HEK293 (cell line): ENCODE measurements around the gene SLC39A5.

Experiments used
- AEBP2 ChIP-seq: fragments of 450-650 bp; formaldehyde crosslinking; IDR thresholded peaks from 2 replicates; pipeline ENCODE4 v1.5.1; 2016; ENCODE audit warnings: missing biosample characterization, missing genetic modification characterization, borderline replicate concordance
- EGR2 ChIP-seq: fragments of 450-650 bp; formaldehyde crosslinking; IDR thresholded peaks from 2 replicates; pipeline ENCODE4 v1.5.1; 2016; ENCODE audit warnings: low read depth, missing biosample characterization, missing genetic modification characterization
- GFI1B ChIP-seq: fragments of 450-650 bp; formaldehyde crosslinking; IDR thresholded peaks from 2 replicates; pipeline ENCODE4 v1.5.1; 2016; ENCODE audit warnings: missing biosample characterization, missing genetic modification characterization
- MYNN ChIP-seq: fragments of 450-650 bp; formaldehyde crosslinking; IDR thresholded peaks from 2 replicates; pipeline ENCODE4 v1.5.1; 2016; ENCODE audit warnings: missing biosample characterization, missing genetic modification characterization, borderline replicate concordance
- SP3 ChIP-seq: fragments of 450-650 bp; formaldehyde crosslinking; IDR thresholded peaks from 2 replicates; pipeline ENCODE4 v1.5.1; 2016; ENCODE audit warnings: missing biosample characterization, missing genetic modification characterization
- ZBTB1 ChIP-seq: fragments of 450-650 bp; formaldehyde crosslinking; IDR thresholded peaks from 2 replicates; pipeline ENCODE4 v1.5.1; 2016; ENCODE audit warnings: missing biosample characterization, missing genetic modification characterization
- ZBTB21 ChIP-seq: fragments of 450-650 bp; formaldehyde crosslinking; IDR thresholded peaks from 2 replicates; pipeline ENCODE4 v1.5.1; 2017; ENCODE audit warnings: missing biosample characterization, missing genetic modification characterization
- ZFP3 ChIP-seq: fragments of 450-650 bp; formaldehyde crosslinking; IDR thresholded peaks from 2 replicates; pipeline ENCODE4 v1.5.1; 2016; ENCODE audit warnings: low read depth, missing biosample characterization, missing genetic modification characterization
- ZFP69B ChIP-seq: fragments of 450-650 bp; formaldehyde crosslinking; IDR thresholded peaks from 2 replicates; pipeline ENCODE4 v1.5.1; 2016; ENCODE audit warnings: missing biosample characterization, missing genetic modification characterization
- ZNF114 ChIP-seq: fragments of 450-650 bp; formaldehyde crosslinking; IDR thresholded peaks from 2 replicates; pipeline ENCODE4 v1.5.0; 2017; ENCODE audit warnings: missing biosample characterization, missing genetic modification characterization
- ZNF140 ChIP-seq: fragments of 450-650 bp; formaldehyde crosslinking; IDR thresholded peaks from 2 replicates; pipeline ENCODE4 v1.5.1; 2016; ENCODE audit warnings: missing biosample characterization, missing genetic modification characterization
- ZNF155 ChIP-seq: fragments of 450-650 bp; formaldehyde crosslinking; IDR thresholded peaks from 2 replicates; pipeline ENCODE4 v1.5.1; 2016; ENCODE audit warnings: missing biosample characterization, missing genetic modification characterization
- ZNF169 ChIP-seq: fragments of 450-650 bp; formaldehyde crosslinking; IDR thresholded peaks from 2 replicates; pipeline ENCODE4 v1.5.1; 2016; ENCODE audit warnings: missing biosample characterization, missing genetic modification characterization
- ZNF18 ChIP-seq: fragments of 450-650 bp; formaldehyde crosslinking; IDR thresholded peaks from 2 replicates; pipeline ENCODE4 v1.5.1; 2016; ENCODE audit warnings: missing biosample characterization, missing genetic modification characterization
- ZNF19 ChIP-seq: fragments of 450-650 bp; formaldehyde crosslinking; IDR thresholded peaks from 2 replicates; pipeline ENCODE4; 2016; ENCODE audit warnings: missing biosample characterization, missing genetic modification characterization, low read depth
- ZNF221 ChIP-seq: fragments of 450-650 bp; formaldehyde crosslinking; IDR thresholded peaks from 2 replicates; pipeline ENCODE4 v1.5.1; 2017; ENCODE audit warnings: missing biosample characterization, missing genetic modification characterization, borderline replicate concordance
- ZNF24 ChIP-seq: fragments of 450-650 bp; formaldehyde crosslinking; IDR thresholded peaks from 2 replicates; pipeline ENCODE4 v1.5.1; 2016; ENCODE audit warnings: missing biosample characterization, missing genetic modification characterization
- ZNF311 ChIP-seq: fragments of 450-650 bp; formaldehyde crosslinking; IDR thresholded peaks from 2 replicates; pipeline ENCODE4 v1.5.1; 2017; ENCODE audit warnings: missing biosample characterization, missing genetic modification characterization, borderline replicate concordance
- ZNF341 ChIP-seq: fragments of 450-650 bp; formaldehyde crosslinking; IDR thresholded peaks from 2 replicates; pipeline ENCODE4; 2016; ENCODE audit warnings: low read depth, missing biosample characterization, missing genetic modification characterization
- ZNF354C ChIP-seq: fragments of 450-650 bp; formaldehyde crosslinking; IDR thresholded peaks from 2 replicates; pipeline ENCODE4 v1.5.1; 2016; ENCODE audit warnings: missing biosample characterization, missing genetic modification characterization, low read depth, borderline replicate concordance
- ZNF426 ChIP-seq: fragments of 450-650 bp; formaldehyde crosslinking; IDR thresholded peaks from 2 replicates; pipeline ENCODE4 v1.5.1; 2017; ENCODE audit warnings: missing biosample characterization, missing genetic modification characterization, mild to moderate bottlenecking, inconsistent platforms, moderate library complexity
- ZNF501 ChIP-seq: fragments of 450-650 bp; formaldehyde crosslinking; IDR thresholded peaks from 2 replicates; pipeline ENCODE4 v1.5.1; 2016; ENCODE audit warnings: missing biosample characterization, missing genetic modification characterization
- ZNF514 ChIP-seq: fragments of 450-650 bp; formaldehyde crosslinking; IDR thresholded peaks from 2 replicates; pipeline ENCODE4 v1.5.1; 2016; ENCODE audit warnings: missing biosample characterization, missing genetic modification characterization
- ZNF530 ChIP-seq: fragments of 450-650 bp; formaldehyde crosslinking; IDR thresholded peaks from 2 replicates; pipeline ENCODE4 v1.5.1; 2016; ENCODE audit warnings: low read depth, missing biosample characterization, missing genetic modification characterization
- ZNF558 ChIP-seq: fragments of 450-650 bp; formaldehyde crosslinking; IDR thresholded peaks from 2 replicates; pipeline ENCODE4 v1.5.1; 2016; ENCODE audit warnings: missing biosample characterization, missing genetic modification characterization
- ZNF623 ChIP-seq: fragments of 450-650 bp; formaldehyde crosslinking; IDR thresholded peaks from 2 replicates; pipeline ENCODE4 v1.5.1; 2016; ENCODE audit warnings: missing biosample characterization, missing genetic modification characterization
- ZNF654 ChIP-seq: fragments of 450-650 bp; formaldehyde crosslinking; IDR thresholded peaks from 2 replicates; pipeline ENCODE4 v1.5.1; 2016; ENCODE audit warnings: low read depth, missing biosample characterization, missing genetic modification characterization
- ZNF664 ChIP-seq: fragments of 450-650 bp; formaldehyde crosslinking; IDR thresholded peaks from 2 replicates; pipeline ENCODE4 v1.5.1; 2016; ENCODE audit warnings: missing biosample characterization, missing genetic modification characterization
- ZNF768 ChIP-seq: fragments of 450-650 bp; formaldehyde crosslinking; IDR thresholded peaks from 2 replicates; pipeline ENCODE4 v1.5.1; 2018; ENCODE audit warnings: missing biosample characterization, mild to moderate bottlenecking, missing genetic modification characterization
- ZNF785 ChIP-seq: fragments of 450-650 bp; formaldehyde crosslinking; IDR thresholded peaks from 2 replicates; pipeline ENCODE4 v1.5.1; 2016; ENCODE audit warnings: missing biosample characterization, missing genetic modification characterization
- ZNF791 ChIP-seq: fragments of 450-650 bp; formaldehyde crosslinking; IDR thresholded peaks from 2 replicates; pipeline ENCODE4 v1.5.1; 2016; ENCODE audit warnings: missing biosample characterization, missing genetic modification characterization
- ZSCAN16 ChIP-seq: fragments of 450-650 bp; formaldehyde crosslinking; IDR thresholded peaks from 2 replicates; pipeline ENCODE4 v1.5.1; 2016; ENCODE audit warnings: missing biosample characterization, missing genetic modification characterization
- TF ChIP-seq, protein P1 (sequence below): fragments of 450-650 bp; formaldehyde crosslinking; IDR thresholded peaks from 2 replicates; pipeline ENCODE4 v1.5.1; 2016; ENCODE audit warnings: missing biosample characterization, missing genetic modification characterization, low read depth
- TF ChIP-seq, protein P2 (sequence below): fragments of 450-650 bp; formaldehyde crosslinking; IDR thresholded peaks from 2 replicates; pipeline ENCODE4 v1.5.1; 2016; ENCODE audit warnings: missing biosample characterization, missing genetic modification characterization
- TF ChIP-seq, protein P3 (sequence below): fragments of 450-650 bp; formaldehyde crosslinking; IDR thresholded peaks from 2 replicates; pipeline ENCODE4 v1.5.1; 2016; ENCODE audit warnings: missing biosample characterization, missing genetic modification characterization

SLC39A5 gene

GRCh38 chr12:56219840-56220239 is 10.0 kb upstream of the SLC39A5 start (continued):
- TF ChIP-seq, protein P1, sequence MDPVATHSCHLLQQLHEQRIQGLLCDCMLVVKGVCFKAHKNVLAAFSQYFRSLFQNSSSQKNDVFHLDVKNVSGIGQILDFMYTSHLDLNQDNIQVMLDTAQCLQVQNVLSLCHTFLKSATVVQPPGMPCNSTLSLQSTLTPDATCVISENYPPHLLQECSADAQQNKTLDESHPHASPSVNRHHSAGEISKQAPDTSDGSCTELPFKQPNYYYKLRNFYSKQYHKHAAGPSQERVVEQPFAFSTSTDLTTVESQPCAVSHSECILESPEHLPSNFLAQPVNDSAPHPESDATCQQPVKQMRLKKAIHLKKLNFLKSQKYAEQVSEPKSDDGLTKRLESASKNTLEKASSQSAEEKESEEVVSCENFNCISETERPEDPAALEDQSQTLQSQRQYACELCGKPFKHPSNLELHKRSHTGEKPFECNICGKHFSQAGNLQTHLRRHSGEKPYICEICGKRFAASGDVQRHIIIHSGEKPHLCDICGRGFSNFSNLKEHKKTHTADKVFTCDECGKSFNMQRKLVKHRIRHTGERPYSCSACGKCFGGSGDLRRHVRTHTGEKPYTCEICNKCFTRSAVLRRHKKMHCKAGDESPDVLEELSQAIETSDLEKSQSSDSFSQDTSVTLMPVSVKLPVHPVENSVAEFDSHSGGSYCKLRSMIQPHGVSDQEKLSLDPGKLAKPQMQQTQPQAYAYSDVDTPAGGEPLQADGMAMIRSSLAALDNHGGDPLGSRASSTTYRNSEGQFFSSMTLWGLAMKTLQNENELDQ (tag by site-specific recombination): no peak
- TF ChIP-seq ZNF501 (tag by site-specific recombination) (peak; percentile 87), ZNF114 (tag by site-specific recombination) (no peak), ZNF354C (tag by site-specific recombination) (peak; percentile 91; the same call in 1 of the 2 replicates), GFI1B (tag by site-specific recombination) (0 out of 2 replicates have a peak, but pooled peaks have one; percentile 48), SP3 (peak; percentile 16; the same call in 1 of the 2 replicates), ZNF311 (tag by site-specific recombination) (no peak), ZNF785 (tag by site-specific recombination) (no peak), ZSCAN16 (tag by site-specific recombination) (0 out of 2 replicates have a peak, but pooled peaks have one; percentile 39), ZNF664 (tag by site-specific recombination) (peak; percentile 86), ZFP3 (tag by site-specific recombination) (peak; percentile 38; the same call in 1 of the 2 replicates), ZNF341 (tag by site-specific recombination) (0 out of 2 replicates have a peak, but pooled peaks have one; percentile 34), AEBP2 (peak; percentile 85; the same call in 1 of the 2 replicates), ZNF155 (tag by site-specific recombination) (no peak), ZNF623 (tag by site-specific recombination) (peak; percentile 88), ZNF140 (tag by site-specific recombination) (peak; percentile 97; the same call in 1 of the 2 replicates), MYNN (tag by site-specific recombination) (peak; percentile 60; the same call in 1 of the 2 replicates), ZFP69B (tag by site-specific recombination) (no peak), ZNF169 (tag by site-specific recombination) (no peak), ZNF426 (tag by site-specific recombination) (peak; percentile 97), ZNF530 (tag by site-specific recombination) (peak; percentile 43; the same call in 1 of the 2 replicates), ZNF221 (tag by site-specific recombination) (peak; percentile 62; the same call in 1 of the 2 replicates), ZNF24 (tag by site-specific recombination) (peak; percentile 52; the same call in 1 of the 2 replicates), ZNF558 (tag by site-specific recombination) (peak; percentile 92), EGR2 (tag by site-specific recombination) (no peak), ZBTB21 (tag by site-specific recombination) (peak; percentile 49; the same call in 1 of the 2 replicates), ZBTB1 (0 out of 2 replicates have a peak, but pooled peaks have one; percentile 48), ZNF654 (peak; percentile 57), ZNF791 (peak; percentile 88), ZNF19 (peak; percentile 85; the same call in 1 of the 2 replicates), ZNF768 (tag by site-specific recombination) (no peak), ZNF514 (tag by site-specific recombination) (peak; percentile 86; the same call in 1 of the 2 replicates), ZNF18 (peak; percentile 55; the same call in 1 of the 2 replicates)
- TF ChIP-seq, protein P2, sequence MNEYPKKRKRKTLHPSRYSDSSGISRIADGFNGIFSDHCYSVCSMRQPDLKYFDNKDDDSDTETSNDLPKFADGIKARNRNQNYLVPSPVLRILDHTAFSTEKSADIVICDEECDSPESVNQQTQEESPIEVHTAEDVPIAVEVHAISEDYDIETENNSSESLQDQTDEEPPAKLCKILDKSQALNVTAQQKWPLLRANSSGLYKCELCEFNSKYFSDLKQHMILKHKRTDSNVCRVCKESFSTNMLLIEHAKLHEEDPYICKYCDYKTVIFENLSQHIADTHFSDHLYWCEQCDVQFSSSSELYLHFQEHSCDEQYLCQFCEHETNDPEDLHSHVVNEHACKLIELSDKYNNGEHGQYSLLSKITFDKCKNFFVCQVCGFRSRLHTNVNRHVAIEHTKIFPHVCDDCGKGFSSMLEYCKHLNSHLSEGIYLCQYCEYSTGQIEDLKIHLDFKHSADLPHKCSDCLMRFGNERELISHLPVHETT (tag by site-specific recombination): peak; percentile 90
- TF ChIP-seq, protein P3, sequence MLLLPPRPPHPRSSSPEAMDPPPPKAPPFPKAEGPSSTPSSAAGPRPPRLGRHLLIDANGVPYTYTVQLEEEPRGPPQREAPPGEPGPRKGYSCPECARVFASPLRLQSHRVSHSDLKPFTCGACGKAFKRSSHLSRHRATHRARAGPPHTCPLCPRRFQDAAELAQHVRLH (tag by site-specific recombination): 0 out of 2 replicates have a peak, but pooled peaks have one; percentile 48
